HCT116 (cell line): ENCODE data around the gene SLC66A2. TPM values are rescaled to one million over a fixed set of nuclear protein-coding genes. Genes with fewer than 3 reads are reported as not detected.
A peak's percentile ranks its signal among the peaks of the same experiment; 100 is the strongest.

ENCODE experiments used
- ATAC-seq: fragments of 200-7000 bp; cut with Tn5 transposase; 2 replicates; pipeline ENCODE4 v1.9.1; 2020; ENCODE audit warnings: mild to moderate bottlenecking, moderate library complexity
- BruUV-seq: library from RNA; stranded (reverse); fragments of 400-500 nt; replicated peaks from 2 replicates; lab custom pipeline; 2021; lab: Mats Ljungman, UMichigan
- CTCF ChIA-PET: fragments of 300-600 bp; sonication (Branson Sonifier 250); formaldehyde crosslinking; loops from one replicate; lab custom pipeline; 2021; ENCODE audit warnings: antibody characterized with exemption; lab: Charles Lee
- POLR2A ChIA-PET: fragments of 300-600, 350-600 bp; sonication (Branson Sonifier 250); formaldehyde crosslinking; loops from one replicate; lab custom pipeline; 2021; ENCODE audit warnings: antibody characterized with exemption; lab: Charles Lee
- RAD21 ChIA-PET, 2 experiments: fragments of 300-600 bp; sonication (Branson Sonifier 250); formaldehyde crosslinking; loops; one replicate each; lab custom pipeline; 2023; ENCODE audit warnings: low total read pairs in 2 of 2; ENCODE audit not compliant: uncharacterized antibody in 2 of 2, unreplicated experiment in 2 of 2, low non-redundant PET in 1 of 2; lab: Charles Lee
- DNase-seq: peaks from one replicate; pipeline ENCODE4 v3.0.0-alpha.2; 2010; ENCODE audit warnings: low read depth, low spot score
- H2AFZ ChIP-seq: fragments of 200-600 bp; shearing (Covaris generic), sonication (generic); 2 replicates; pipeline ENCODE4 v1.6.1; 2017; ENCODE audit warnings: low read depth, mixed run types, mixed read lengths, antibody characterized with exemption, low read length; ENCODE audit not compliant: poor library complexity, severe bottlenecking
- H3K27ac ChIP-seq: 2 replicates; pipeline ENCODE4 v1.5.1; 2012; ENCODE audit warnings: low read depth, low read length
- H3K27me3 ChIP-seq: fragments of 200-600 bp; sonication (generic); 2 replicates; pipeline ENCODE4 v1.6.1; 2016; ENCODE audit warnings: mixed run types, low read length, mixed read lengths; ENCODE audit not compliant: insufficient read depth
- H3K36me3 ChIP-seq, 2 experiments: fragments of 200-500 bp in 1 of 2; fragments of 200-600 bp in 1 of 2; sonication (Bioruptor generic) in 1 of 2; sonication (generic) in 1 of 2; 2 replicates each; pipeline versions ENCODE4 v1.5.1 to v1.6.1; 2014 to 2016; ENCODE audit warnings: low read length in 2 of 2, inconsistent platforms in 1 of 2, mixed read lengths in 1 of 2, mixed run types in 1 of 2; ENCODE audit not compliant: insufficient read depth in 2 of 2, control insufficient read depth in 1 of 2
- H3K4me1 ChIP-seq, 2 experiments: fragments of 200-600 bp in 1 of 2; sonication (generic) in 1 of 2; 2 replicates each; pipeline versions ENCODE4 v1.5.1 to v1.6.1; 2012 to 2017; ENCODE audit warnings: low read length in 2 of 2, inconsistent platforms in 1 of 2, mild to moderate bottlenecking in 1 of 2, mixed read lengths in 1 of 2, mixed run types in 1 of 2, moderate library complexity in 1 of 2; ENCODE audit not compliant: insufficient read depth in 2 of 2, control insufficient read depth in 1 of 2
- H3K4me2 ChIP-seq: fragments of 200-600 bp; sonication (generic); 2 replicates; pipeline ENCODE4 v1.6.1; 2017; ENCODE audit warnings: mixed run types, low read length, mixed read lengths
- H3K4me3 ChIP-seq, 2 experiments: fragments of 200-600 bp in 1 of 2; sonication (generic) in 1 of 2; replicated peaks in 1 of 2; 2 replicates each; pipeline ENCODE4 v1.5.1; 2011 to 2016; ENCODE audit warnings: low read length in 2 of 2, control low read depth in 1 of 2, low read depth in 1 of 2, mild to moderate bottlenecking in 1 of 2, mixed read lengths in 1 of 2, mixed run types in 1 of 2
- H3K79me2 ChIP-seq: fragments of 200-600 bp; sonication (generic); 2 replicates; pipeline ENCODE4 v1.6.1; 2017; ENCODE audit warnings: mild to moderate bottlenecking, mixed run types, low read length, moderate library complexity, mixed read lengths; ENCODE audit not compliant: insufficient read depth
- H3K9ac ChIP-seq: fragments of 200-600 bp; sonication (generic); 2 replicates; pipeline ENCODE4 v1.6.1; 2016; ENCODE audit warnings: low read length, mixed read lengths
- H3K9me2 ChIP-seq: fragments of 200-600 bp; sonication (generic), shearing (Covaris generic); 2 replicates; pipeline ENCODE4 v1.6.1; 2017; ENCODE audit warnings: mixed run types, mild to moderate bottlenecking, moderate library complexity; ENCODE audit not compliant: insufficient read depth
- H3K9me3 ChIP-seq, 2 experiments: fragments of 200-500 bp in 1 of 2; fragments of 200-600 bp in 1 of 2; sonication (Bioruptor generic) in 1 of 2; sonication (generic) in 1 of 2; 2 replicates each; pipeline ENCODE4 v1.6.1; 2014 to 2017; ENCODE audit warnings: low read length in 2 of 2, mixed read lengths in 2 of 2, inconsistent platforms in 1 of 2, low read depth in 1 of 2, mild to moderate bottlenecking in 1 of 2, mixed run types in 1 of 2, moderate library complexity in 1 of 2; ENCODE audit not compliant: control insufficient read depth in 1 of 2, insufficient read depth in 1 of 2
- H4K20me1 ChIP-seq: fragments of 200-600 bp; sonication (generic), shearing (Covaris generic); 2 replicates; pipeline ENCODE4 v1.6.1; 2017; ENCODE audit warnings: mixed run types, mild to moderate bottlenecking, moderate library complexity; ENCODE audit not compliant: insufficient read depth
- CBX3 ChIP-seq: IDR thresholded peaks from 2 replicates; pipeline ENCODE4 v1.6.1; 2012; ENCODE audit warnings: low read depth
- CEBPB ChIP-seq: IDR thresholded peaks from 2 replicates; pipeline ENCODE4 v1.6.1; 2012; ENCODE audit warnings: low read depth
- EGR1 ChIP-seq: IDR thresholded peaks from 2 replicates; pipeline ENCODE4 v1.6.1; 2012; ENCODE audit warnings: low read depth
- ELF1 ChIP-seq: IDR thresholded peaks from 2 replicates; pipeline ENCODE4 v1.6.1; 2012; ENCODE audit warnings: low read depth, borderline replicate concordance
- EZH2 ChIP-seq: fragments of 200-600 bp; sonication (generic); IDR thresholded peaks from 2 replicates; pipeline ENCODE4 v1.6.1; 2017; ENCODE audit warnings: antibody characterized with exemption, mixed run types
- JUND ChIP-seq: IDR thresholded peaks from 2 replicates; pipeline ENCODE4 v1.6.1; 2012
- MAX ChIP-seq: IDR thresholded peaks from 2 replicates; pipeline ENCODE4 v1.6.1; 2012
- POLR2A ChIP-seq: IDR thresholded peaks from 2 replicates; pipeline ENCODE4 v1.7.0; 2011; ENCODE audit warnings: borderline replicate concordance; ENCODE audit not compliant: insufficient read depth, insufficient read length; ENCODE audit errors: extremely low read depth
- POLR2AphosphoS5 ChIP-seq: IDR thresholded peaks from 2 replicates; pipeline ENCODE4 v1.6.1; 2011; ENCODE audit warnings: mild to moderate bottlenecking, low read depth, low read length, moderate library complexity
- RAD21 ChIP-seq: IDR thresholded peaks from 2 replicates; pipeline ENCODE4 v1.6.1; 2012; ENCODE audit warnings: low read depth, mild to moderate bottlenecking
- SIN3A ChIP-seq: IDR thresholded peaks from 2 replicates; pipeline ENCODE4 v1.6.1; 2012; ENCODE audit warnings: low read depth
- SRF ChIP-seq: IDR thresholded peaks from 2 replicates; pipeline ENCODE4 v1.6.1; 2012; ENCODE audit warnings: low read depth
- TCF7L2 ChIP-seq: IDR thresholded peaks from 2 replicates; pipeline ENCODE4 v1.7.0; 2011; ENCODE audit warnings: borderline replicate concordance, inconsistent platforms; ENCODE audit not compliant: insufficient read depth, insufficient read length; ENCODE audit errors: extremely low read depth
- YY1 ChIP-seq: IDR thresholded peaks from 2 replicates; pipeline ENCODE4 v1.6.1; 2011; ENCODE audit warnings: low read length, low read depth, moderate library complexity, mild to moderate bottlenecking; ENCODE audit not compliant: insufficient replicate concordance; ENCODE audit errors: extremely low read depth
- ZBTB33 ChIP-seq: IDR thresholded peaks from 2 replicates; pipeline ENCODE4 v1.6.1; 2011; ENCODE audit warnings: mild to moderate bottlenecking, low read length, moderate library complexity; ENCODE audit not compliant: insufficient replicate concordance; ENCODE audit errors: extremely low read depth
- ZFX ChIP-seq: fragments of 450-650 bp; IDR thresholded peaks from 2 replicates; pipeline ENCODE4 v1.6.1; 2017
- ZNF274 ChIP-seq: fragments of 200-500 bp; sonication (Bioruptor generic); IDR thresholded peaks from 2 replicates; pipeline ENCODE4 v1.6.1; 2014; ENCODE audit warnings: mild to moderate bottlenecking, low read depth, low read length, inconsistent platforms
- intact Hi-C: fragments of 100-400 bp; cut with micrococcal nuclease; formaldehyde crosslinking; loops from 2 replicates; pipeline ENCODE4 v1.10.0; 2022
- total RNA-seq: library from RNA; stranded (reverse); gene quantifications from one replicate; pipeline ENCODE4 v1.2.1, GENCODE V29; 2021; ENCODE audit not compliant: unreplicated experiment
- TF ChIP-seq, protein P1 (sequence below): IDR thresholded peaks from 2 replicates; pipeline ENCODE4 v1.6.1; 2012; ENCODE audit warnings: low read depth
- TF ChIP-seq, protein P2 (sequence below), 3 experiments: fragments of 200-600 bp in 1 of 3; sonication (generic) in 1 of 3; IDR thresholded peaks in 2 of 3; conservative IDR thresholded peaks in 1 of 3; 2 replicates each; pipeline ENCODE4 v1.5.1; 2012 to 2017; ENCODE audit warnings: low read depth in 2 of 3, low read length in 2 of 3, antibody characterized with exemption in 1 of 3, borderline replicate concordance in 1 of 3, control low read depth in 1 of 3, mild to moderate bottlenecking in 1 of 3, mixed read lengths in 1 of 3, mixed run types in 1 of 3, moderate library complexity in 1 of 3; ENCODE audit not compliant: insufficient read depth in 1 of 3

The SLC66A2 gene
- total RNA-seq, 1 experiment from 2014 or later = 44.9 TPM

DNA sequence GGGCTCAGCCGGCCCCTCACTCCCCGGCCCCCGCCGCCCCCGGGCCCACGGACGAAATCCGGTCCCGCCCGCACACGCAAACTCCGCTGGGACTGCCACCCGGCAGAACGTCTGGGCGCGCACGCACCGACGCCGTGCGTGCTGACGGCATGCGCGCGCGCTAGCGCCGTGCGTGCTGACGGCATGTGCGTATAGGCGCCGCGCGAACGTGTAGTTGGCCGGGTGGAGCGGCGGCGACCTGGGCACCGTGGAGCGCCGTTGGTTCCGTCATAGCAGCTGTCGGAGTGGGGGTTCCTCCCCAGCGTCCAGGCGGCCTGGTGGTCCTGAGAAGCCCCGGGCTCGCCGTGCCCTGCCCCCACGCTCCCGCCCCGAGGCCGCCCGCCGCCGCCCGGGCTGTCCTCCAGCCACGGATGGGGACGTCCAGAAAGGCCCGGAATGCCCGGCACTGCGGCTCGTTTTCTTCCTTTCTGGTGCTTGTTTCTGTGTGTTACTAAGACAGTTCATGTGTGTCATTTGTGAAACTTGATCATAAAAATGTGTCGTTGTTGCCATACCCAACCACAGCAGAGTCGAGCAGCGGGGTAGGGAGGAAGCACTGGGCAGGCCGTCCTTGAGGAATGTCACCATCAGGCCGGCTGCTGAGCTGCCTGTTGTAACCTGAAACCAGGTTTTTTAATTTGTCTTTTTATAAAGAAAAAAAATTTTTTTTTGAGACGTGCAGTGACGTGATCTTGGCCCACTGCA lies 37.2 kb upstream of the SLC66A2 start, which contains the start of gene TXNL4A (continued):
- peak; percentile 47 for TF ChIP-seq ZBTB33
- TF ChIP-seq TCF7L2 = peak; percentile 20
- peak; percentile 7; the same call in 1 of the 2 replicates for TF ChIP-seq JUND
- peak; percentile 81 for TF ChIP-seq ZFX
- no peak for TF ChIP-seq EZH2
- TF ChIP-seq ZNF274 = no peak
- no peak for TF ChIP-seq ELF1
- peak; percentile 80 for TF ChIP-seq SIN3A
- TF ChIP-seq POLR2AphosphoS5 = peak; percentile 95
- TF ChIP-seq RAD21 = no peak
- TF ChIP-seq POLR2A = peak; percentile 89
- peak; percentile 8 for TF ChIP-seq YY1
- no peak for TF ChIP-seq EGR1
- TF ChIP-seq CEBPB = no peak
- no peak for TF ChIP-seq SRF
- TF ChIP-seq, all 23 proteins: peak for 10

DNA sequence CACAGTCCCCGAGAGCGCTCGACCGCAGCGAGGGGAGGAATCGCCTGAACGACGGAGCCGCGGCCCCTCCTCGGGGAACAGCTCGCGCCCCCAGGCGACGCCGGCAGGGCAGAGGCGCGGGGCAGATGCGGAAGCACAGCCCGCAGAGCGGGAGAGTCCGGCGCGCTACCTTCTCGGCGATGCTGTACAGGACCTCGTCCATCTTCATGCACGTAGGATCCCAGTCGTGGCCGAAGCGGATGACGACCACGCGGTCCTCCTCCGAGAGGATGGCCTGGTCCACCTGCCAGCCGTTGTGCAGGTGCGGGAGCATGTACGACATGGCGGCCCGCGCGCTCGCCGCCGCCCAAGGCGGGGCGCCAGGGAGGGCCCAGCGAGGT lies 36.6 kb upstream of the SLC66A2 start:
- H3K4me1 ChIP-seq = peaks cover 8 to 26% of the 10 kb centered on the region in 2 experiments
- peak; percentile 64 for ATAC-seq
- ChIA-PET RAD21 (no interaction called here), POLR2A (interaction anchor here (3.4 kb wide), 1 partner anchor 46 kb away, joined by 16 read pairs; the partner anchor contains the start of gene RBFA), CTCF (no interaction called here)
- H3K9me3 ChIP-seq = no peaks in the 10 kb centered on the region
- H3K27me3 ChIP-seq = no peaks in the 10 kb centered on the region
- peak overlapping the region; percentile 59 to 83 for H3K4me3 ChIP-seq
- no TSS peak for BruUV-seq
- peak overlapping the region; percentile 78 for H3K4me2 ChIP-seq
- H3K27ac ChIP-seq = peak overlapping the region; percentile 97
- intact Hi-C loops = loop anchor here (10.0 kb wide), 1 partner anchor 127 kb away; no protein-coding TSS in a partner anchor
- no peak for DNase-seq
- no peak overlapping the region for H2AFZ ChIP-seq
- no peaks in the 10 kb centered on the region for H3K9me2 ChIP-seq
- peak overlapping the region; percentile 97 for H3K9ac ChIP-seq
- H3K79me2 ChIP-seq = peaks cover 53% of the 10 kb centered on the region
- H4K20me1 ChIP-seq = peaks cover 35% of the 10 kb centered on the region; the same call in 1 of the 2 replicates
- H3K36me3 ChIP-seq = peaks cover 12 to 22% of the 10 kb centered on the region in 2 experiments; a peak in 3 of 4 replicates
- TF ChIP-seq CBX3 (no peak), RAD21 (peak; percentile 30), MAX (peak; percentile 79; the same call in 1 of the 2 replicates), ELF1 (peak; percentile 17; the same call in 1 of the 2 replicates)
- TF ChIP-seq, protein P1, sequence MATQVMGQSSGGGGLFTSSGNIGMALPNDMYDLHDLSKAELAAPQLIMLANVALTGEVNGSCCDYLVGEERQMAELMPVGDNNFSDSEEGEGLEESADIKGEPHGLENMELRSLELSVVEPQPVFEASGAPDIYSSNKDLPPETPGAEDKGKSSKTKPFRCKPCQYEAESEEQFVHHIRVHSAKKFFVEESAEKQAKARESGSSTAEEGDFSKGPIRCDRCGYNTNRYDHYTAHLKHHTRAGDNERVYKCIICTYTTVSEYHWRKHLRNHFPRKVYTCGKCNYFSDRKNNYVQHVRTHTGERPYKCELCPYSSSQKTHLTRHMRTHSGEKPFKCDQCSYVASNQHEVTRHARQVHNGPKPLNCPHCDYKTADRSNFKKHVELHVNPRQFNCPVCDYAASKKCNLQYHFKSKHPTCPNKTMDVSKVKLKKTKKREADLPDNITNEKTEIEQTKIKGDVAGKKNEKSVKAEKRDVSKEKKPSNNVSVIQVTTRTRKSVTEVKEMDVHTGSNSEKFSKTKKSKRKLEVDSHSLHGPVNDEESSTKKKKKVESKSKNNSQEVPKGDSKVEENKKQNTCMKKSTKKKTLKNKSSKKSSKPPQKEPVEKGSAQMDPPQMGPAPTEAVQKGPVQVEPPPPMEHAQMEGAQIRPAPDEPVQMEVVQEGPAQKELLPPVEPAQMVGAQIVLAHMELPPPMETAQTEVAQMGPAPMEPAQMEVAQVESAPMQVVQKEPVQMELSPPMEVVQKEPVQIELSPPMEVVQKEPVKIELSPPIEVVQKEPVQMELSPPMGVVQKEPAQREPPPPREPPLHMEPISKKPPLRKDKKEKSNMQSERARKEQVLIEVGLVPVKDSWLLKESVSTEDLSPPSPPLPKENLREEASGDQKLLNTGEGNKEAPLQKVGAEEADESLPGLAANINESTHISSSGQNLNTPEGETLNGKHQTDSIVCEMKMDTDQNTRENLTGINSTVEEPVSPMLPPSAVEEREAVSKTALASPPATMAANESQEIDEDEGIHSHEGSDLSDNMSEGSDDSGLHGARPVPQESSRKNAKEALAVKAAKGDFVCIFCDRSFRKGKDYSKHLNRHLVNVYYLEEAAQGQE = no peak
- TF ChIP-seq, protein P2, sequence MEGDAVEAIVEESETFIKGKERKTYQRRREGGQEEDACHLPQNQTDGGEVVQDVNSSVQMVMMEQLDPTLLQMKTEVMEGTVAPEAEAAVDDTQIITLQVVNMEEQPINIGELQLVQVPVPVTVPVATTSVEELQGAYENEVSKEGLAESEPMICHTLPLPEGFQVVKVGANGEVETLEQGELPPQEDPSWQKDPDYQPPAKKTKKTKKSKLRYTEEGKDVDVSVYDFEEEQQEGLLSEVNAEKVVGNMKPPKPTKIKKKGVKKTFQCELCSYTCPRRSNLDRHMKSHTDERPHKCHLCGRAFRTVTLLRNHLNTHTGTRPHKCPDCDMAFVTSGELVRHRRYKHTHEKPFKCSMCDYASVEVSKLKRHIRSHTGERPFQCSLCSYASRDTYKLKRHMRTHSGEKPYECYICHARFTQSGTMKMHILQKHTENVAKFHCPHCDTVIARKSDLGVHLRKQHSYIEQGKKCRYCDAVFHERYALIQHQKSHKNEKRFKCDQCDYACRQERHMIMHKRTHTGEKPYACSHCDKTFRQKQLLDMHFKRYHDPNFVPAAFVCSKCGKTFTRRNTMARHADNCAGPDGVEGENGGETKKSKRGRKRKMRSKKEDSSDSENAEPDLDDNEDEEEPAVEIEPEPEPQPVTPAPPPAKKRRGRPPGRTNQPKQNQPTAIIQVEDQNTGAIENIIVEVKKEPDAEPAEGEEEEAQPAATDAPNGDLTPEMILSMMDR (IDR thresholded peaks at IDR 0.05 in 2 of 3, conservative IDR thresholded peaks at IDR 0.05 in 1 of 3; ENCODE audit: borderline replicate concordance in 1 of 3, insufficient read depth in 1 of 3, low read depth in 2 of 3, low read length in 2 of 3) = peak in 1 of 3 experiments; percentile 8; a peak in 3 of 6 replicates
